ENCODE measurements around the gene BCO2.

Gene BCO2

GRCh38 chr11:112253605-112254242 lies 78.4 kb downstream of the BCO2 start:
- no peak overlapping the region for H3K4me3 ChIP-seq (ENCODE audit: low read length)
- 93% methylated on average over 3 of the region's 3 CpGs for WGBS
- H3K9ac ChIP-seq (ENCODE audit: low read depth, low read length) = no peak overlapping the region

GRCh38 chr11:112255067-112255720 lies 79.9 kb downstream of the BCO2 start:
- Histone ChIP-seq H3K9me3 (ENCODE audit: insufficient read depth, low read depth, low read length) (no peaks in the 10 kb centered on the region), H3K4me3 (ENCODE audit: low read length) (no peak overlapping the region), H3K9ac (ENCODE audit: low read depth, low read length) (no peak overlapping the region), H3K36me3 (ENCODE audit: insufficient read depth, low read length) (no peaks in the 10 kb centered on the region), H3K4me1 (ENCODE audit: insufficient read depth, low read length) (no peaks in the 10 kb centered on the region), H3K27ac (ENCODE audit: low read depth, low read length) (no peak overlapping the region), H3K27me3 (ENCODE audit: insufficient read depth, low read length) (no peaks in the 10 kb centered on the region; the same call in 1 of the 2 replicates)
- WGBS = 92% methylated on average over 15 of the region's 15 CpGs

More at GRCh38 chr11:112253605-112254242, 78.4 kb downstream of the BCO2 start:
- no peaks in the 10 kb centered on the region for H3K4me1 ChIP-seq (ENCODE audit: insufficient read depth, low read length)
- no peaks in the 10 kb centered on the region for H3K9me3 ChIP-seq (ENCODE audit: insufficient read depth, low read depth, low read length)
- no peaks in the 10 kb centered on the region for H3K36me3 ChIP-seq (ENCODE audit: insufficient read depth, low read length)
- H3K27ac ChIP-seq (ENCODE audit: low read depth, low read length) = no peak overlapping the region
- H3K27me3 ChIP-seq (ENCODE audit: insufficient read depth, low read length) = no peaks in the 10 kb centered on the region; the same call in 1 of the 2 replicates

- Histone ChIP-seq H3K27ac (ENCODE audit: low read depth, low read length) (no peak within 1 kb of the TSS), H3K9ac (ENCODE audit: low read depth, low read length) (no peak within 1 kb of the TSS), H3K36me3 (ENCODE audit: insufficient read depth, low read length) (no peaks in the 10 kb centered on the region), H3K4me1 (ENCODE audit: insufficient read depth, low read length) (no peaks in the 10 kb centered on the region), H3K4me3 (ENCODE audit: low read length) (no peak within 1 kb of the TSS), H3K27me3 (ENCODE audit: insufficient read depth, low read length) (no peaks in the 10 kb centered on the region), H3K9me3 (ENCODE audit: insufficient read depth, low read depth, low read length) (no peaks in the 10 kb centered on the region)
- 93% methylated on average over 2 of the region's 2 CpGs for WGBS
Observed at GRCh38 chr11:112260490-112260889, 85.2 kb downstream of the BCO2 start, which contains the start of gene PLET1. Gene PLET1, minus strand, starts transcription at chr11:112260860. Its CDS starts 271 bp downstream, at chr11:112260589.

GRCh38 chr11:112265659-112266409 lies 90.5 kb downstream of the BCO2 start:
- WGBS = 67% methylated on average over 11 of the region's 11 CpGs
- Histone ChIP-seq H3K9ac (ENCODE audit: low read depth, low read length) (no peak overlapping the region), H3K36me3 (ENCODE audit: insufficient read depth, low read length) (no peaks in the 10 kb centered on the region), H3K4me1 (ENCODE audit: insufficient read depth, low read length) (no peaks in the 10 kb centered on the region), H3K27me3 (ENCODE audit: insufficient read depth, low read length) (no peaks in the 10 kb centered on the region), H3K9me3 (ENCODE audit: insufficient read depth, low read depth, low read length) (no peaks in the 10 kb centered on the region), H3K4me3 (ENCODE audit: low read length) (no peak overlapping the region), H3K27ac (ENCODE audit: low read depth, low read length) (no peak overlapping the region)

- Histone ChIP-seq H3K27ac (ENCODE audit: low read depth, low read length) (no peak overlapping the region), H3K9ac (ENCODE audit: low read depth, low read length) (no peak overlapping the region), H3K4me3 (ENCODE audit: low read length) (no peak overlapping the region), H3K4me1 (ENCODE audit: insufficient read depth, low read length) (no peaks in the 10 kb centered on the region), H3K36me3 (ENCODE audit: insufficient read depth, low read length) (no peaks in the 10 kb centered on the region), H3K27me3 (ENCODE audit: insufficient read depth, low read length) (no peaks in the 10 kb centered on the region), H3K9me3 (ENCODE audit: insufficient read depth, low read depth, low read length) (no peaks in the 10 kb centered on the region)
- 92% methylated on average over 3 of the region's 3 CpGs for WGBS
Observed at GRCh38 chr11:112266410-112266778, 91.1 kb downstream of the BCO2 start.

- no peaks in the 10 kb centered on the region for H3K4me1 ChIP-seq (ENCODE audit: insufficient read depth, low read length)
- no peaks in the 10 kb centered on the region for H3K27me3 ChIP-seq (ENCODE audit: insufficient read depth, low read length)
- no peak overlapping the region for H3K27ac ChIP-seq (ENCODE audit: low read depth, low read length)
- no peak overlapping the region for H3K4me3 ChIP-seq (ENCODE audit: low read length)
- no peaks in the 10 kb centered on the region for H3K9me3 ChIP-seq (ENCODE audit: insufficient read depth, low read depth, low read length)
- no peaks in the 10 kb centered on the region for H3K36me3 ChIP-seq (ENCODE audit: insufficient read depth, low read length)
- no peak overlapping the region for H3K9ac ChIP-seq (ENCODE audit: low read depth, low read length)
- 83% methylated on average over 5 of the region's 5 CpGs for WGBS
Observed at GRCh38 chr11:112267188-112267591, 91.9 kb downstream of the BCO2 start.

- Histone ChIP-seq H3K4me1 (ENCODE audit: insufficient read depth, low read length) (no peaks in the 10 kb centered on the region), H3K27me3 (ENCODE audit: insufficient read depth, low read length) (no peaks in the 10 kb centered on the region), H3K9me3 (ENCODE audit: insufficient read depth, low read depth, low read length) (no peaks in the 10 kb centered on the region), H3K9ac (ENCODE audit: low read depth, low read length) (no peak overlapping the region), H3K36me3 (ENCODE audit: insufficient read depth, low read length) (no peaks in the 10 kb centered on the region), H3K27ac (ENCODE audit: low read depth, low read length) (no peak overlapping the region), H3K4me3 (ENCODE audit: low read length) (no peak overlapping the region)
- 96% methylated on average over 4 of the region's 5 CpGs for WGBS
Observed at GRCh38 chr11:112268406-112268805, 93.1 kb downstream of the BCO2 start.

Data from HUES64 (cell line).